LNCaP clone FGC (cell line): ENCODE data around the gene TM4SF5.

ENCODE experiments used
- DNase-seq: peaks from one replicate; pipeline ENCODE4 v3.0.0-alpha.2; 2011; ENCODE audit warnings: low read depth
- H3K4me3 ChIP-seq: 2 replicates; pipeline ENCODE4 v1.5.1; 2011; ENCODE audit warnings: mild to moderate bottlenecking, low read depth, low read length, control low read depth
- TF ChIP-seq, protein P1 (sequence below): IDR thresholded peaks from 2 replicates; pipeline ENCODE4 v1.5.1; 2012; ENCODE audit warnings: mild to moderate bottlenecking; ENCODE audit not compliant: control insufficient read depth, insufficient read depth; ENCODE audit errors: extremely low read depth

The TM4SF5 gene

DNA sequence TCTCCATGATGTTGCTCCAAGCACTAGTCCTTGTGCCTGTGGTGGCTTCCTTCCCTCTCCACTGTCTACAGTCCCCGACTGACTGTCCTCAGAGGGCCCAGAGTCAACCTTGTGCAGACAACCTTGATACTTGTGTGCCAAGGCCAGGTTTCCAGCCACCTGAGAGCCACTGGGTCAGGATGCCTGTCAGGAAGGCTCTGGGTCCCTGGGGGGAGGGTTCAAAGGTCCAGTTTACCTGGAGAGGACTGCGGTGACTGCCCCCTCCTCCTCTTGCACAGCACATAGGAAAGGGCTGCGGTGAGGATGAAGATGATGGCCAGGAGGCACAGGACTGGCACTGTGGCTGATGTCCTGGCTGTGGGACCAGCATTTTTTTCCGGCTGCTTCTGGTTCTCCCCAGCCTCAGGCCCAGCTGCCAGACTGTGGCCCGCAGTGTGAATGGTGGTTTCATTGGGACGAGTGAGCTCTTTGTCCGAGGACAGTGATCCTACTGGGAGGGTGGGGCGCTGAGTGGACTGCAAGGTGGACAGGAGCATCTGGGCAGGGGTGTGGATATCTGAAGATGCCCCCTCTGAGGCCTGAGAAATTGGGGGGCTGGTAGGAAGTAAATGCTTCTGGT, 36.7 kb upstream of the TM4SF5 start:
- DNase-seq, result no peak
- TF ChIP-seq, protein P1, sequence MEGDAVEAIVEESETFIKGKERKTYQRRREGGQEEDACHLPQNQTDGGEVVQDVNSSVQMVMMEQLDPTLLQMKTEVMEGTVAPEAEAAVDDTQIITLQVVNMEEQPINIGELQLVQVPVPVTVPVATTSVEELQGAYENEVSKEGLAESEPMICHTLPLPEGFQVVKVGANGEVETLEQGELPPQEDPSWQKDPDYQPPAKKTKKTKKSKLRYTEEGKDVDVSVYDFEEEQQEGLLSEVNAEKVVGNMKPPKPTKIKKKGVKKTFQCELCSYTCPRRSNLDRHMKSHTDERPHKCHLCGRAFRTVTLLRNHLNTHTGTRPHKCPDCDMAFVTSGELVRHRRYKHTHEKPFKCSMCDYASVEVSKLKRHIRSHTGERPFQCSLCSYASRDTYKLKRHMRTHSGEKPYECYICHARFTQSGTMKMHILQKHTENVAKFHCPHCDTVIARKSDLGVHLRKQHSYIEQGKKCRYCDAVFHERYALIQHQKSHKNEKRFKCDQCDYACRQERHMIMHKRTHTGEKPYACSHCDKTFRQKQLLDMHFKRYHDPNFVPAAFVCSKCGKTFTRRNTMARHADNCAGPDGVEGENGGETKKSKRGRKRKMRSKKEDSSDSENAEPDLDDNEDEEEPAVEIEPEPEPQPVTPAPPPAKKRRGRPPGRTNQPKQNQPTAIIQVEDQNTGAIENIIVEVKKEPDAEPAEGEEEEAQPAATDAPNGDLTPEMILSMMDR, result no peak
- H3K4me3 ChIP-seq, result no peak overlapping the region

DNA sequence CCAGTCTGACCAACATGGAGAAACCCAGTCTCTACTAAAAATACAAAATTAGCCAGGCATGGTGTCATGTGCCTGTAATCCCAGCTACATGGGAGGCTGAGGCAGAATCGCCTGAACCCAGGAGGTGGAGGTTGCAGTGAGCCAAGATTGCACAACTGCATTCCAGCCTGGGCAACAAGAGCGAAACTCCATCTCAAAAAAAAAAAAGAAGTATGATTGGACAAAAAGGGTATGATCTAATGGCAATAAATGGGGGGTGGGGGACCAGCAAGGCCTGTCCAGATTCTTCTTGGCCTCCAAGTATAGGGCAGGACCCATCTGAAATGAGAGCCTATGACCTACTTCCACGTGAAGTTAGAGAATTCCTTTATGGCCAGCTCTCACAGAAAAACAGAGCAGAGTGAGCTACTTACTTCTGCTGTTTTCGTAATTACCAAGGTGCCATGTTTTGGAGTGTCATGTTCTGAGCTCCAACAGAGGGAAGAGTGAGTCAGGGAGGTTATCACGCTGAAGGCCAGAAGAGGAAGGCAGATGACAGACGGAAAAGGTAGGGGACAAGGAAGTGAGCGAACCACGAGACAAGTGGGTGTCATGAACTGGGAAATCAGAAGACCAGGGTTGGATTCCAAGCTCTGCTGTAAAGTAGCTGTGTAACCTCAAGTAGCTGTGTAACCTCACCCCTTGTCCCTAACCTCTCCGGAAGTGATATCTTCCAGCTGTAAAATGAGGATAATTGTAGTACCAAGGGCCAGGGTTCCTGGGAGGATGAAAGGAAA, 35.6 kb upstream of the TM4SF5 start:
- no peak for DNase-seq
- H3K4me3 ChIP-seq, result no peak overlapping the region
- TF ChIP-seq, protein P1, result no peak

DNA sequence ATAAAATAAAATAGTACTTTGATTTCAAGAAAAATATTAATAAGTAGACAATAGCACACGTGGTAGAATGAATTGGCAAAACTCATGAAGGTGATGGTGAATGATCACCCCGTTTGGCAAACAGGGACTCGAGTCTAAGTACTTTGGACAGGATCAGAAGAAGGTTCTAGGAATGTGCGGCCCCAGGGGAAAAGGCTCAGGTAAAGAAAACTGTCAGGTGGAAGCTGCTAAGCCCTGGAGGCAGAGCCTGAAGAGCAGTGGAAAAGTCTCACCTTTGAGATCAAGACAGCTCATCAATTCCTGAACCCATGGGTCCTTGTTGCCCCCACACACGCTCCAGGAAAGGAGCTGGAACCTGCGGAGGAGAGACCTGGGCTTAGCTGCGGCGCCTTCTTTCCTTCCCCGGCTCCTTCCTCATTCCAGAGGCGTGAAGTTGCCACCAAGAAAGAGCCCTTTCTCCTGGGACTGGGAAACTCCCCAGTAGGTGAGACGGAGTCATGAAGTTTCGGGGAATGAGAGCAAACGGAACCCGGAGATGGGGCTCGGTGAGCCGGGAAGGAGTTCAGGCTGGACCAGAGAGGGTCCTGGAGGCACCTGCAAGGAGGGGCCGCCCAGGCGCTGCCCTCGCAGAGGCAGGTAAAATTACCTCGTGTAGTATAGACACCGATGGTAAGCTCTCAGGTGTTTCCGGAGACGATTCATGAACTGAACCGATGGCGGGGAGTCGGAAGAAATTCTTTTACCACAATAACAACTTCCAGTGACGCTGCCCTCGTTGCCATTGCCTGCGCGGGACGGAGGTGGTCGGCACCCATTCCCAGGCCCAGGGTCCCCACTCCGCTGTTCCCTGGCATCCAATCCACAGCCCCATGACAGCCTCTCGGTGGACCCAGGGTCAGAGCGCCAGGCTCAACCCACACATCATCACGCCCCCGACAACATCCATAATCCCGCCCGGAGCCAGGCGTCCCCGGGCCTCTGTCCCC, 33.3 kb upstream of the TM4SF5 start:
- TF ChIP-seq, protein P1, result no peak
- H3K4me3 ChIP-seq, result peak overlapping the region; percentile 73
- no peak for DNase-seq

DNA sequence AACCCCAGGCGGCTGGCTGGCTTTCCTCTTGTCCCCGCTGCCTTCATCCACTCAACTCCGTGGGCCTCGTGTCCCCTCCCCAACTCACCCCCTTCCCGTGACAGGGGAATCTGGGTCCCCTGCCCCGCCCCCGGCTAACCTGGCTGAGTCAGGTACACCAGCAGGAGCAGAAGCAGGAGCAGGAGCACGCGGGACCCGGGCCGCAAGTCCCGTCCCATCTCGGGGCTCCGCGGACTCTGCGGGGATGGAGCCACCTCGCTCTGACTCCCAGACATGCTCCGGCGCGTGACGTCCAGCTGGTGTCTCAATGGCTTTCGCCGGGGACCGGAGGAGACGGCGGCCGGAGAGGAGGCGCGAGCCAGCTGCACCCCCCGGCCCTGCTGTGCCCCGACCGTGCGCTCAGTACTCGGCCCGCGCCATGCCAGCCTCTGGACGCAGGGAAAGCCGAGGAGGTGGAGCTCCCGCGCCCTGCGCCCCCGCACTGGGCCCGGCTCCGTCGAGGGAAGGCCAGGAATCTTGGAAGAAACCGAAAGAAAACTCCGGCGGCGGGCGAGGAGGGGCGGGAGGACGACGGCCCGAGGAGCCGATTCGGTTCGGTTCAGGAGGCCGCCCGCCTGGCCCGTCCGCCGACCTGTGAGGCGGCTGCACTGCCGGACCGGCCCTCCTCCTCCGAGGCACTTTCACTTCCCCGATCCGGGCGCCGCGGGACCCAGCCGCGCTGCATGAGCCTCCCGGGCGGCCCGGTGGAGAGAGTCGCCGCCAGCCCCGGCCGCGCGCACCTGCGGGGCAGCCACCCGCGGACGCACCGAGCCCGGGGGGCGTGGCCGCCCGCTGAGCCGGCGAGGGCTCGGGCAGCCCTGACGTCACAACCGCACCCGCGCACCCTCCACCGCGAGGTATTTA, 32.3 kb upstream of the TM4SF5 start, which contains the start of the genes CXCL16 and ZMYND15:
CXCL16 (minus strand) TSS at position 807 of the 903 bp plus-strand sequence; CDS start at position 218, 589 bp downstream.
ZMYND15 (plus strand) TSS at position 712 of the 903 bp plus-strand sequence. CDS start 716 bp downstream, outside the sequence.
- no peak for DNase-seq
- H3K4me3 ChIP-seq, result peak within 1 kb of the TSS; percentile 73
- TF ChIP-seq, protein P1, result no peak

DNA sequence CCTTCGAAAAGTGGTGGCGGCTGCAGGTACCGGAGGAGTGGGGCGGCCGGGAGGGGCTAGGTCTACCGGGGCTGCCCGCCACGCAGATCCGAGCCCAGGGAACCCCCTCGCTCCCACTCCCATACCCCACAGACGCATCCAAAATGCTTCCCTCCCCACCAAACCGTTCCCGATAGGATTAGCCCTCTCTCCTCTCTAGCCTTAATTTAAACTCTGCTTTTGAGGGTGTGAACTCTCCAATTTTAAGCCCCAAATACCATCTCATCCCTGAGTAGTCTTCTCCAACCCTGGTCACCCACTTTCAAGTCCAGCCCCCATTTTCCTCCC, 31.7 kb upstream of the TM4SF5 start:
- TF ChIP-seq, protein P1, result no peak
- DNase-seq, result no peak
- H3K4me3 ChIP-seq, result peak overlapping the region; percentile 73

DNA sequence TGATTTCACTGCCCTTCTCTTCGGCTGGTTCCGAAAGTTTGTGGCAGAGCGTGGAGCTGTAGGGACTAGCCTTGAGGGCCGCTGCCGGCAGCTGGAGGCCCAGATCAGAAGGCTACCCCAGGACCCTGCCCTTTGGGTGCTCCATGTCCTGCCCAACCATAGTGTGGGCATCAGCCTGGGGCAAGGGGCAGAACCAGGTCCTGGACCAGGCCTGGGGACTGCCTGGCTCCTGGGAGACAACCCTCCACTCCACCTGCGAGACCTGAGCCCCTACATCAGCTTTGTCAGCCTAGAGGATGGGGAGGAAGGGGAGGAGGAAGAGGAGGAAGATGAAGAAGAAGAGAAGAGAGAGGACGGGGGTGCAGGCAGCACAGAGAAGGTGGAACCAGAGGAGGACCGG, 31.1 kb upstream of the TM4SF5 start:
- H3K4me3 ChIP-seq, result no peak overlapping the region
- TF ChIP-seq, protein P1, result no peak
- DNase-seq, result no peak
